Tibial nerve (tissue), 4 donors: ENCODE results near the gene EFCAB11.

Source experiments
- CTCF ChIP-seq, 5 experiments: fragments of 200-600 bp in 3 of 5; fragments of 450-650 bp in 2 of 5; sonication (generic) in 3 of 5; IDR thresholded peaks; one replicate each; pipeline ENCODE4 v1.5.1; 2016 to 2019; ENCODE audit warnings: antibody characterized with exemption in 5 of 5, mild to moderate bottlenecking in 3 of 5, moderate library complexity in 2 of 5
- EP300 ChIP-seq, 2 donors: sonication (generic); formaldehyde crosslinking; IDR thresholded peaks; one replicate each; pipeline ENCODE4 v1.6.1; 2017; ENCODE audit warnings: antibody characterized with exemption in 2 of 2, mild to moderate bottlenecking in 1 of 2
- POLR2A ChIP-seq, 2 donors: fragments of 450-650 bp; IDR thresholded peaks; one replicate each; pipeline ENCODE4 v1.6.1; 2017; ENCODE audit warnings: antibody characterized with exemption in 2 of 2, mild to moderate bottlenecking in 2 of 2, moderate library complexity in 2 of 2

GRCh38 chr14:89869606-89870005, 84.9 kb downstream of the EFCAB11 start:
- TF ChIP-seq CTCF (IDR thresholded peaks at IDR 0.05) (no peak), EP300 (IDR thresholded peaks at IDR 0.05) (no peak), POLR2A (IDR thresholded peaks at IDR 0.05) (no peak)
